NCI-H446 (cell line): ENCODE data around the gene SLX4IP.
A peak's percentile ranks its signal among the peaks of the same experiment; 100 is the strongest.

Source experiments
- DNase-seq, 2 experiments: peaks; one replicate each; lab custom pipeline; 2025; lab: John Stamatoyannopoulos, UW

SLX4IP gene

DNA sequence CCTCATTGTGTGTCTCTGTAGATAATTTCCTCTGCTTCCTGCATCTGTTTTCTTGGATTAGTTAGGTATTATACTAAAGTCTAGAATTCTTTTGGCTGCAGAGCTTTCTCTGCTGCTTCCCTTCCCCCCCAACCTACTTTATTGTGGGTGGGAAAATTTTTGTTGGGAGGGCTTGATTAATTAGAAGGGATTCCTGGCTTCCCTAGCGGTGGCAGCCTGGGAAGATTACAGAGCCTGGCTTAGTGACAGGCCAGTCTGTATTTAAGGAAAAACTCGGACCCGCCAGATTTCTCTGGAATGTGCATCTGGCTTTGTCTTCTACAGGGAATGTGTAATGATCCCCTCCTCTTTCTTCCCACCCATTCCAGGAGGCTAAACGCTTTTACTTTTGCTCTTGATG is 31.2 kb downstream of the SLX4IP start:
- peak in 1 of 2 experiments; percentile 45 for DNase-seq

- DNase-seq: no peak
These were observed 31.8 kb downstream of the SLX4IP start for GRCh38 chr20:10466855-10467254.

DNA sequence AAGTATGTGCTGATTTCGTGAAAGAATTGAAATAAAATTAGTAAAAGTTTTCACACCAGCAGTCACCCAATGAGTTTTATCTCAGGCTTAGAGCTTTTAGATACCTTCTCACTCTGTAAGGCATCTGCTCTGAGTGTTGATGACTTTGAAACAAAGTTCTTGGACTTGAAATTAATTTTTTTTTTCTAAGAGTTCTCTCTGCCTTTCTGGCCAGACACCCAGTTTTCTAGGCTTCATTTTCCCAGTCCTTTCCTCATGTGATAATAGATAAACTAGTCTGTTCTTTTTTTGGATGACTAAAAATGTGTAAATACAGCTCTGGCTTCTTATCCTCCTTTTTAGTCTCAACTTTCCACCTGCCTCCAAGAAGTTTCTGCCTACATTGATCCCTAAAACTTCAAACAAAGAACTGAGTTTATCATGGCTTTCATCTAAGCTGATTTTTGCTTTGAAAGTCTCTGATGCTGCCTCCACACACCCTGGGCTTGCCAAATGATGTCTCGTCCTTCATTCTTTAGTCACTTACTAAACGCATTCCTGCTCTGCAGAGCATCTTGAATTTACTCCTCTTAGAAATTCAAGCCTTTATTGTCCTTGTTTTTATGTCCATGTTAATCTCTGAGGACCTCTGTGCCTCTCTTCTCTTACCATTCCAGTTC is 32.7 kb downstream of the SLX4IP start:
- DNase-seq: no peak

DNA sequence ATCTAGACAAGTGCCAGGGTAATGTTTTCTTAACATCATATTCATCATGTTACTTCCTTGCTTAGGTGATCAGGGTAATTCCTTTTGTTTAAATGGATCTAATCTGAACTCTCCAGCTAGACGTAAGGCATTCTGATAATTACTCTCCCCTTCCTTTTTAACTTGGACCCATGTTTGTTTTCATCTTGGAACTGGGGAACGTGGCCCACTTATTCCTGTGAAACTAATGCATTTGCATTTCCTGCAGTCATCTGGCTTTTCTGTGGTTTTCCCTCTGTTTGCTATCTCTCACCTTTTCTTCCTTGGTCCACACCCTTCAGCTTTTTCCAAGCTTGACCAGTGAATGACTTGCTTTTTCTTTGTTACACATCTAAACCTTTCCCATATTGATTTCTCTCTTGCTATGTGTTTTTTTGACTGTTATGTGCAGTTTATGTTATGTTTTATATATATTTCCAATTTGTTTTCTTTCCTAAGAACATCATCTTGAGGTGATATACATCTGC is 33.3 kb downstream of the SLX4IP start:
- no peak for DNase-seq

- DNase-seq: no peak
These were observed 34.0 kb downstream of the SLX4IP start for GRCh38 chr20:10469056-10469455.

- peak; percentile 73 to 86 for DNase-seq
These were observed 34.5 kb downstream of the SLX4IP start for GRCh38 chr20:10469599-10469998.

GRCh38 chr20:10470276-10470675 is 35.2 kb downstream of the SLX4IP start:
- no peak for DNase-seq

- DNase-seq: no peak
These were observed 37.8 kb downstream of the SLX4IP start for GRCh38 chr20:10472871-10473270.

- DNase-seq: no peak
These were observed 39.6 kb downstream of the SLX4IP start for GRCh38 chr20:10474606-10475184.

DNA sequence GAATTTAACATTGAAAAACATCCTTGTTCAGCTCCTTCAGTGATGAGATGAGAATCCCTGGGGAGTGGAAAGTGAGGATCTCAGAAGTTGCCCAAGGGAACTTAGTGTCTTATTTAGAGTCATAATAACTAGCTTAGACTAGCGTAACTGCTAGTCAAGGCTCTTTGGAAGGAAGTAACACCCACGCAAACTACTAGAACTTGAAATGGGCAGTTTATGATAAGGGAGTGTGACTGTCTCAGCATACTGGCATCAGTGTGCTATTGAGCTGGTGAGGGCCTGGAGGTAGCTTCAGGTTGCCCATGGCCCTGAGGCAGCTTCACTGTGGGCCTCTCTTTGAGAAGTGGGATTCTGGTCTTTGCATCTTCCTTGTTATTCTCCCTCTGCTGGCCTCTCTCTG is 40.1 kb downstream of the SLX4IP start:
- DNase-seq: no peak

DNA sequence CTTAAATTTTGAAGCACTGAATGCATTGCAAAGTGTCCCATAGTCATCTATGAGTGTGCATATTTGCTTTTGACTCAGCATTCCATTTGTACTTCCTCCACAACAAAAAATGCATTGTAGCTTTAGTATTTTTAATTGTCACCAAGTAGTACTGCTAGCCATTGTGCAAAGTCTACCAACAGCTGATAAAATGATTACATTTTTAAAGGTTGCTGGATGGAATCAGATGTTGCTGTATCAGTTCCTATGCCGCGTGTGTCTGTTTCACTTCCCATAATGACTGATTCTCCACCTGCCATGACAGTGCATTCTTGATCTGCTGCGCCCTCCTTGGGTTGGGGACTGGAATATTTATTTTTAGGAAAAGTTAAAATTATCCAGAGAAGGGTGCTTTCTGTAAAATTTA is 41.2 kb downstream of the SLX4IP start:
- DNase-seq: no peak

GRCh38 chr20:10478205-10478604 is 43.1 kb downstream of the SLX4IP start:
- no peak for DNase-seq

DNA sequence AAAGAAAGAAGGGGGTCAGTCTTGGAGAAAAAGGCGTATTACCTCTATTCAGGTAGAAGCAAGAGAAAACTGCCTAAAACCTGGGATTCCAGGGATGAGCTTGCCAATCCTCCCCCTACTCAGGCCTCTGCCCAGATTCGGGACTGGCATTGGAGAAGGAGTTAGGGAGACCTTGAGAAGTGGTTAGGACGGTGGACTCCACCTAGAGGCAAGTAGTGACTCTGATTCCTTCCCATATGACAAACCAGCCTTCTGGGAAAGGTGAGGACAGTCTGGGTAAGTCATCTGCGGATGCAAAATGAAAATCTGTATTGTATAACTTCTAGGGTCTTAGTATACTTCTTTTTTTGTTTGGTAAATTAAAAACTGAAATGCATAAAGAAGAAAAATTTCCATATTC is 43.8 kb downstream of the SLX4IP start:
- DNase-seq: no peak

DNA sequence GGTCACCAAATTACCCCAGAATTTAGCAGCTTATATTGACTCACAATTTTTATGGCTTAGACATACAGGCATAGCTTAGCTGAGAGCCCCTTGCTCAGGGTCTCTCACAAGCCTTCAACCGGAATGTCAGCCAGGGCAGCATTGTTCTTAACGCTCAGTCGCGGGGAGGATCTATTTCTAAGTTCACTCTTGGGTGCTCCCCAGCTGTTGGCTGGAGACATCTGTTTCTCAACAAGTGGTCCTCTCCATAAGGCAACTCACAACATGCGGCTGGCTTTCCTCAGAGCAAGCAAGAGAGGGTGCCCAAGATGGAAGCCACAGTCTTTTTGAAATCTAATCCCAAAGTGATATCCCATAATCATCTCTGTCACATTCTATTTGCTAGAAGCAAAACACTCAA is 46.6 kb downstream of the SLX4IP start:
- DNase-seq: no peak

DNA sequence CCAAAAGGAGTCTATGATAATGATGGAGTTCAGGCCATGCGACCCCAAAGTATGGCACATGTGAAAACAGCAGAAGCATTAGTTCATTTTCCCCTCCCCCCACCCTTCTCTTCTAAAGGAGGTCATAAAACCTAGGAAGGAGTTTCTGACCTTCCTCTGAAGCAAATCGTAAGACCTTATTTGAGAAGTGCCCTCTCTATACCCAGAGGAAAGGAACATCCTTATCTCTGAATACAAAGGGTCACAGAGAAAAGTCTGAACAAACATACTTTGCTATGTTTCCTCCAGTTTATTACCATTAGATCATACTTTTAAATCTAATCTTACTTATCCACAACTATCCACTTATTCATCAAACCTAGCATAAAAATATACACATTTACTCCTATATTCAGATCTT is 48.6 kb downstream of the SLX4IP start:
- no peak for DNase-seq

GRCh38 chr20:10487142-10488136 is 52.3 kb downstream of the SLX4IP start:
- DNase-seq: no peak

- DNase-seq: no peak
These were observed 53.4 kb downstream of the SLX4IP start for GRCh38 chr20:10488534-10488933.

GRCh38 chr20:10489853-10490252 is 54.7 kb downstream of the SLX4IP start:
- DNase-seq: no peak

DNA sequence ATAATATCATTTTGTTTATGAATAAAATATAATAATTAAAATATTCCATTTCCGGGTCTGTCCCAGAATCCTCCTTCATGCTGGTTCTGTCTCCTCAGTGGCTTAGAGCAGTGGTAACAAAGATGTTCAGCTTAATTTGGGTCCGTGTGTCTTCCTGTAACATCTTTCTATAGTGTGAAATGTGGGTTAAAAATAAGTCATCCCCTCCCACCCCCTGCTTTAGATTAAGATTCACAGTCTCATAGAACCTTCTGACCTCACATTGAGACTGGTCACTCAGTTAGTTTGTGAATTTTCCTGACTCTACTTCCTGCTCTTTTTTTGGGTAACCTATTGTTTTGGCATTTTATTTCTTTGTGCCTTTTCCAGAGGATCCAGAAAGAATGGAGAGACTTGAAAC is 55.2 kb downstream of the SLX4IP start:
- no peak for DNase-seq

GRCh38 chr20:10490706-10491105 is 55.6 kb downstream of the SLX4IP start:
- peak in 1 of 2 experiments; percentile 37 for DNase-seq

- DNase-seq: no peak
These were observed 57.0 kb downstream of the SLX4IP start for GRCh38 chr20:10492065-10492464.

GRCh38 chr20:10492844-10493243 is 57.7 kb downstream of the SLX4IP start:
- no peak for DNase-seq

- DNase-seq: no peak
These were observed 60.1 kb downstream of the SLX4IP start for GRCh38 chr20:10495173-10495572.
